HFFc6 (cell line): ENCODE measurements around the gene C14orf132. TPM values are rescaled to one million over a fixed set of nuclear protein-coding genes. Genes with fewer than 3 reads are reported as not detected.
"Not testable (repeated sequence)": the region's sequence is repeated elsewhere in the genome, so short reads cannot be mapped to it uniquely, and the experiment has no call there.

ENCODE experiments used
- DNase-seq: peaks from one replicate; pipeline ENCODE4 v3.0.0-alpha.2; 2018
- H3K27ac Mint-ChIP-seq: 2 replicates; pipeline ENCODE4 v1.8.0; 2020; ENCODE audit warnings: mild to moderate bottlenecking, mixed read lengths
- H3K27me3 Mint-ChIP-seq: 2 replicates; pipeline ENCODE4 v1.8.0; 2021; ENCODE audit warnings: mild to moderate bottlenecking, moderate library complexity, mixed read lengths; ENCODE audit not compliant: insufficient read depth
- H3K36me3 Mint-ChIP-seq: 2 replicates; pipeline ENCODE4 v1.8.0; 2021; ENCODE audit warnings: low read depth, mixed read lengths
- H3K4me1 Mint-ChIP-seq: 2 replicates; pipeline ENCODE4 v1.8.0; 2020; ENCODE audit warnings: low read depth, mixed read lengths
- H3K4me3 Mint-ChIP-seq: 2 replicates; pipeline ENCODE4 v1.8.0; 2020; ENCODE audit warnings: mild to moderate bottlenecking, moderate library complexity, mixed read lengths
- H3K9me3 Mint-ChIP-seq: 2 replicates; pipeline ENCODE4 v1.8.0; 2020; ENCODE audit warnings: mild to moderate bottlenecking, mixed read lengths
- total RNA-seq, 6 experiments: library from RNA; stranded (reverse); fragmentation: NEBNext Ultra II Directional; extraction: Animal tissue kit (Norgen Biotek cat#: 25700); gene quantifications; 2 replicates in 1 of 6; 3 replicates in 5 of 6; pipeline ENCODE4 v1.2.3, GENCODE V29; 2021
- TF ChIP-seq, protein P1 (sequence below): fragments of 200-600 bp; sonication (generic); IDR thresholded peaks from 2 replicates; pipeline ENCODE4 v1.5.0; 2021; ENCODE audit warnings: antibody characterized with exemption, mild to moderate bottlenecking

C14orf132 gene
- total RNA-seq, 6 experiments from 2014 or later, result 21.5 to 33.1 (median 27.1) TPM

DNA sequence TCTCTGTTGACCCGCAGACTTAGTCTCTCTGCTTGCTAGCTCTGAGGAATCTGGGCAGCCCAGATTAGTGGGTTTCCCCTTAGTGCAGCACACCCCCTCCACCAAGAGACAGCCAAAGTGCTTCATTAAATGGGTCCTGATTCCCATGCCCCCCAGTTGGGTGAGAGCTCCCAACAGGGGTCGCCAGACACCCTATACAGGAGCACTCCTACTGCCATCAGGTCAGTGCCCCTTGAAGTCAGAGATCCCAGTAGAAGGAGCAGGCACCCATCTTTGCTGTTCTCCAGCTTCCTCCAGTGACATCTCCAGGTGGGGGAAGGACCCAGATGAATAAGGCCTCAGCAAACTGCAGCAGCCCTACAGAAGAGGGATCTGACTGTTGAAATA, 36.7 kb upstream of the C14orf132 start:
- Mint-ChIP-seq H3K27me3 (peaks cover 27% of the 10 kb centered on the region), H3K4me3 (no peak overlapping the region), H3K27ac (no peak overlapping the region), H3K36me3 (no peaks in the 10 kb centered on the region), H3K9me3 (peaks cover 16% of the 10 kb centered on the region; the same call in 1 of the 2 replicates), H3K4me1 (no peaks in the 10 kb centered on the region)
- DNase-seq, result no peak
- TF ChIP-seq, protein P1, sequence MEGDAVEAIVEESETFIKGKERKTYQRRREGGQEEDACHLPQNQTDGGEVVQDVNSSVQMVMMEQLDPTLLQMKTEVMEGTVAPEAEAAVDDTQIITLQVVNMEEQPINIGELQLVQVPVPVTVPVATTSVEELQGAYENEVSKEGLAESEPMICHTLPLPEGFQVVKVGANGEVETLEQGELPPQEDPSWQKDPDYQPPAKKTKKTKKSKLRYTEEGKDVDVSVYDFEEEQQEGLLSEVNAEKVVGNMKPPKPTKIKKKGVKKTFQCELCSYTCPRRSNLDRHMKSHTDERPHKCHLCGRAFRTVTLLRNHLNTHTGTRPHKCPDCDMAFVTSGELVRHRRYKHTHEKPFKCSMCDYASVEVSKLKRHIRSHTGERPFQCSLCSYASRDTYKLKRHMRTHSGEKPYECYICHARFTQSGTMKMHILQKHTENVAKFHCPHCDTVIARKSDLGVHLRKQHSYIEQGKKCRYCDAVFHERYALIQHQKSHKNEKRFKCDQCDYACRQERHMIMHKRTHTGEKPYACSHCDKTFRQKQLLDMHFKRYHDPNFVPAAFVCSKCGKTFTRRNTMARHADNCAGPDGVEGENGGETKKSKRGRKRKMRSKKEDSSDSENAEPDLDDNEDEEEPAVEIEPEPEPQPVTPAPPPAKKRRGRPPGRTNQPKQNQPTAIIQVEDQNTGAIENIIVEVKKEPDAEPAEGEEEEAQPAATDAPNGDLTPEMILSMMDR, result no peak

DNA sequence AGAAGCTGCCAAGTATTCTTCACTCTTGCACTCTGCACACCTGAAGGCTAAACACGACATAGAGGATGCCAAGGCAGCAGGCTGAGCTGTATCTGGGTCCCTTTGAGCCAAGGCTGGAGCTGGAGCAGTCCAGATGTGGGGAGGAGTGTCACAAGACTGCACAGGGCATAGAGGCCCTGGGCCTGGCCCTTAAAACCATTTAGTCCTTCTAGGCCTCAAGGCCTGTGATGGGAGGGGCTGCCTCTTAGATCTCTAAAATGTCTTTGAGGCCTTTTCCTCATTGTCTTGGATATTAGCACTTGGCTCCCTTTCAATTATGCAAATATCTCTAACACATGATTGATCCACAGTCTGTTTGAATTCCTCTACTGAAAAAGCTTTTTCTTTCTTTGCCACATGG, 28.0 kb upstream of the C14orf132 start:
- TF ChIP-seq, protein P1, result no peak
- H3K9me3 Mint-ChIP-seq, result peaks cover 19% of the 10 kb centered on the region
- DNase-seq, result no peak
- H3K27ac Mint-ChIP-seq, result no peak overlapping the region
- H3K4me3 Mint-ChIP-seq, result no peak overlapping the region
- H3K36me3 Mint-ChIP-seq, result peaks cover 13% of the 10 kb centered on the region
- no peaks in the 10 kb centered on the region for H3K4me1 Mint-ChIP-seq
- H3K27me3 Mint-ChIP-seq, result peaks cover 5% of the 10 kb centered on the region

DNA sequence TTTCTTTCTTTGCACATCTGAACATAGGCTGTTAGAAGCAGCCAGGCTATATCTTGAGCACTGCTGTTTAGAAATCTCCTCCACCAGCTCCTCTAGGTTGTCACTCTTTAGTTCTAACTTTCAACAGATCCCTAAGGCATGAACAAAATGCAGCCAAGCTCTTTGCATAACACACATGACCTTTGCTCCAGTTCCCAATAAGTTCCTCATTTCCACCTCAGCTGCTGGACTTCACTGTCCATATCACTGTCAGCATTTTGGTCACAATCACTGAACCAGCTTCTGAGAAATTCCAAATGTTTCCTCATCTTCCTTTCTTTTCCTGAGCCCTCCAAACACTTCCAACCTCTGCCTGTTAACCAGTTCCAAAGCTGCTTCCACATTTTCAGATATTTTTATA, 27.6 kb upstream of the C14orf132 start:
- H3K36me3 Mint-ChIP-seq, result peaks cover 13% of the 10 kb centered on the region

DNA sequence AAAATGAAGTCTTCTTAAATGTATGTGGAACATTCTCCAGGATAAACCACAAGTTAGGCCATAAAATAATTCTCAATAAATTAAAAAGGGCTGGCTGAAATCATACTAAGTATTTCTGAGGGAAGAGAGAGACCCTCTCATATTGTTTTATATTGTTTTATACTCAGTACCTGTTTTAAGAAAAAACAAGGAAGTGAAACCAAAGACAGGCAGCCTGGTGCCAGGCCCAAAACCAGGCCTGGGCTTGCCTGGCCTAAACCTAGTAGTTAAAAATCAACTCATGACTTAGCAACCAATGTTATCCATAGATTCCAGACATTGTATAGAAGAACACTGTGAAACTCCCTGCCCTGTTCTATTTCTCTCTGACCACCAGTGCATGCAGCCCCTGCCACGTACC, 26.4 kb upstream of the C14orf132 start:
- Mint-ChIP-seq H3K36me3 (peaks cover 13% of the 10 kb centered on the region), H3K9me3 (peaks cover 19% of the 10 kb centered on the region), H3K27me3 (peaks cover 13% of the 10 kb centered on the region)
- H3K27ac Mint-ChIP-seq, H3K4me3 Mint-ChIP-seq, H3K4me1 Mint-ChIP-seq, DNase-seq: not testable (repeated sequence)

More for the DNA sequence above, 27.6 kb upstream of the C14orf132 start:
- TF ChIP-seq, protein P1, result no peak
- H3K4me1 Mint-ChIP-seq, result no peaks in the 10 kb centered on the region
- peaks cover 5% of the 10 kb centered on the region for H3K27me3 Mint-ChIP-seq
- H3K4me3 Mint-ChIP-seq, result no peak overlapping the region
- peaks cover 19% of the 10 kb centered on the region for H3K9me3 Mint-ChIP-seq
- H3K27ac Mint-ChIP-seq, result no peak overlapping the region
- no peak for DNase-seq

DNA sequence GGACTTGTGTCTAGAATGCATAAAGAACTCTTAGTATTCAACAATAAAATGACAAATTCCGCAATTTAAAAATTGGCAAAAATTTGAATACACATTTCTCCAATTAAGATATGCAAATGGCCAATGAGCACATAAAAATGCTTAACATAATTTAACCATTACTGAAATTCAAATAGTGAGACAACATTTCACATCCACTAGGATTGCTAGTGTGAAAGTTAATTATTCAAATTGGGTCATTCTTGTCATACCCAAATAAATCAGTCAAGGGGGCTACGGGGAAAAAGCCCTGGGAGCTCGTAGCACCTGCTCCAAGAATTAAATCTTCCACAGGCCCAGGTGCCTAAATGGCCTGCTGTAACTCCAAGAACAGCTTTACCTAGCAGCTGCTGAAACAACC, 25.0 kb upstream of the C14orf132 start:
- Mint-ChIP-seq H3K27ac (no peak overlapping the region), H3K27me3 (peaks cover 22% of the 10 kb centered on the region), H3K4me3 (no peak overlapping the region), H3K36me3 (peaks cover 13% of the 10 kb centered on the region), H3K4me1 (no peaks in the 10 kb centered on the region), H3K9me3 (peaks cover 19% of the 10 kb centered on the region)
- DNase-seq, result no peak
- TF ChIP-seq, protein P1, result no peak

DNA sequence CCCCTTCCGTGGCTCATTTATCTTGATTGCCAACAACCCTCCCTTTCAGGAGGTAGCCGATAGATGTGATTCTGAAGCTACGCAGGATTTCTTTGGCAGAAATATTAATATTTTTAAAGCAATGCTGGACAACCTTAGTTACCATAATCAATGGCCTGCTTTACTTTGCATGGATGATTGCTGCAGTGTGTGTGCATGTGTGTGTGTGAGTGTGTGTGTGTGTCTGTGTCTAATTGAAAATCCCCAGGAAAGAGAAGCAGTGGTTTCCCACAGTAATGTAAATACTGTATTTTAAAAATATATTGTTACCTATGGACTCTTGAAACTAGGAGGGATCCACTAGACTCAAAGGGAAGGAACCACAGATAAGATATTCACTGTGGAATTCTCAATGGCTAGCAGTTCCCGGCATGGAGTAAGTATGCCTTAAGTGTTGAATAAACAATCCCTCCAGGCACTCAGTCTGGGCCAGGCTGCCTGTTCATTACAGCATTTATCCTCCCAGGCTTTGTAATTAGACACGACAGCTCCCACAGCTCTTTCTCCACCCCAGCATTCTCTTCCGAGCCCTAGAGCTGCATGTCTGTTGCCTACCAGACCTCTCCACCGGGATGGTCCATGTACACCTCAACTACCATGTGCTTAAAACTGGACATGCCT, 22.5 kb upstream of the C14orf132 start:
- Mint-ChIP-seq H3K27me3 (peaks cover 29% of the 10 kb centered on the region), H3K9me3 (peaks cover 5% of the 10 kb centered on the region), H3K36me3 (peaks cover 4% of the 10 kb centered on the region), H3K4me1 (no peaks in the 10 kb centered on the region), H3K4me3 (no peak overlapping the region), H3K27ac (no peak overlapping the region)
- DNase-seq, result peak; percentile 30
- TF ChIP-seq, protein P1, result no peak
